HL-60/S4 treated with phorbol 12-myristate 13-acetate at 8.2 ng/mL for 4 days and 3 days (cell line): ENCODE data around the gene AQP12B.
"Not testable (repeated sequence)": the region's sequence is repeated elsewhere in the genome, so short reads cannot be mapped to it uniquely, and the experiment has no call there.

Source experiments
- in situ Hi-C: fragments of 300-500 bp; cut with MboI; formaldehyde crosslinking; loops from 2 replicates; pipeline ENCODE4 v1.15.0; 2022; ENCODE audit warnings: low sequenced_read_pairs

The AQP12B gene, protein sequence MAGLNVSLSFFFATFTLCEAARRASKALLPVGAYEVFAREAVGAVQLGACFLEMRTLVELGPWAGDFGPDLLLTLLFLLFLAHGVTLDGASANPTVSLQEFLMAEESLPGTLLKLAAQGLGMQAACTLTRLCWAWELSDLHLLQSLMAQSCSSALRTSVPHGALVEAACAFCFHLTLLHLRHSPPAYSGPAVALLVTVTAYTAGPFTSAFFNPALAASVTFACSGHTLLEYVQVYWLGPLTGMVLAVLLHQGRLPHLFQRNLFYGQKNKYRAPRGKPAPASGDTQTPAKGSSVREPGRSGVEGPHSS

GRCh38 chr2:240682431-240683224 lies at the start of gene AQP12B:
Gene AQP12B (minus strand): TSS chr2:240682885. CDS start chr2:240682837, 48 bp downstream.
- in situ Hi-C loops: not testable (repeated sequence)

- in situ Hi-C loops: no loop called here
These were observed 49.5 kb upstream of the AQP12B start for GRCh38 chr2:240732184-240732583.

GRCh38 chr2:240731178-240731545 lies 48.5 kb upstream of the AQP12B start:
- in situ Hi-C loops: no loop called here

DNA sequence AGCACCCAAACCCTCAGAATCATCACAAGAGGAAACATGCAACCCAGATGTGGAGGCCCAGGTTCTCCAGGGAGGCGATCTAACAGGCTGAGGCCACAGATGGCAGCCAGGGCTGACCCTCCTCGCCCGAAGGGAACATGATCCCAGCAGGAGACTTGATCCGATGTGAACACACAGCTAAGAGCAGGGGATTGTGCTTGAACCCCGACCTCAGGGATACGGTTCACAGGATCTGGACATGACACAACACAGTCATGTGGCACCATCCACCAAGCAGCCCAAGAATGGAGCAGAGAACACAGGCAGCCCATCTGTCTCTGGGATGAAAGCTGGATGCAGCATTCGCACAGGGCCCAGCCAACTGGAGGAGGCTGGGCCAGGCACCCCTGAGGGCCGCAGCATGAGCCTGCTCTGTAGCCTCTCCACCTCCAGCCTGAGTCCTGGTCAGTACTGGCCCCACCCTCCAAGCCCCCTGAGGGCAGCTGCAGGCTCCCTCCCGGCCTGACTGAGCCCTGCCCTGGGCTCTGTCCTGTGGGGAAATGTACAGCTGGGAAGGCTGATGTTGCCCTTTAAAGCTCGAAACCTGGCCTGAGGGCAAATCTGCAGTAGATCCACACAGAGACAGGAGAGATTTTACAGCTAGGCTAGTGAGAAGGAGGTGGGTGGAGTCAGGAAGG lies 48.0 kb upstream of the AQP12B start:
- in situ Hi-C loops: no loop called here

GRCh38 chr2:240728827-240729226 lies 46.1 kb upstream of the AQP12B start:
- in situ Hi-C loops: no loop called here

GRCh38 chr2:240728361-240728760 lies 45.7 kb upstream of the AQP12B start:
- in situ Hi-C loops: no loop called here

- in situ Hi-C loops: no loop called here
These were observed 45.2 kb upstream of the AQP12B start for GRCh38 chr2:240727913-240728312.

GRCh38 chr2:240727439-240727838 lies 44.8 kb upstream of the AQP12B start:
- in situ Hi-C loops: no loop called here

- in situ Hi-C loops: no loop called here
These were observed 44.2 kb upstream of the AQP12B start for GRCh38 chr2:240726876-240727275.

DNA sequence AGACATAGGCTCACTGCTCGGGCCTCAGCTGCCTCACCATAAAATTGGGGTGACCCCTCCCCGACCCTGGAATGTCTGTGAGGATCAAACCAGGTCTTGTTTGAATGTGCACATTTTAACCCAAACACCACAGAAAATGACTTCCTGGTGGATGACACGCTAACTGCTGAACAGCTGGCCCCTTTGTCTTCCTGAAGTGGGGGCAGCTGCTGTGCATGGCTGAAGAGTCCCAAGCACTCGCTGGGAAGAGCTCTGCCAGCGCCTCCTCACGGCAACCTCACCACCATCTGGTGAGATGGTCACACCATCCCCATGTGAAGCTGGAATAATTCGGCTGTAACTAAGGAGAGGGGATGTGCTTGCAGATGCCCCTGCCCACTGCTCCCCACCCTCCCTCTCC lies 43.0 kb upstream of the AQP12B start:
- in situ Hi-C loops: no loop called here

DNA sequence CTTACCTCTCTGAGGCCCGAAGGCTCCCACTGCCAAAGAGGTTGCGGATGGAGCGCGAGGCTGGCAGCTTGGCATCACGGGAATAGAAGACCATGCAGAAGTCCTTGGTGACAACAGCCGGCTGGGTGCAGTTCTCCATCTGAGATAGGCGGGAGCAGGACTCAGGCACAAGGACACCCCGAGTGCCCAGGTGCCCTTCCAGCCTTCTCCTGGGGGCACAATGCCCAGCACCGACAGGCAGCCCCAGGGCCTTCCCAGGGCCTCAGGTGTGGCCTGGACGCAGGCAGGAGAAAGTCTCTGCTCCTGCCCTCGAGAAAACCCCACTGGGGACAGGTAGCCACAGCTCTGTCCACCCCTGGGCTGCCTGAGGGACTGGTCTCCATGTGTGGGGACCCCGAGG lies 42.6 kb upstream of the AQP12B start:
- in situ Hi-C loops: no loop called here

DNA sequence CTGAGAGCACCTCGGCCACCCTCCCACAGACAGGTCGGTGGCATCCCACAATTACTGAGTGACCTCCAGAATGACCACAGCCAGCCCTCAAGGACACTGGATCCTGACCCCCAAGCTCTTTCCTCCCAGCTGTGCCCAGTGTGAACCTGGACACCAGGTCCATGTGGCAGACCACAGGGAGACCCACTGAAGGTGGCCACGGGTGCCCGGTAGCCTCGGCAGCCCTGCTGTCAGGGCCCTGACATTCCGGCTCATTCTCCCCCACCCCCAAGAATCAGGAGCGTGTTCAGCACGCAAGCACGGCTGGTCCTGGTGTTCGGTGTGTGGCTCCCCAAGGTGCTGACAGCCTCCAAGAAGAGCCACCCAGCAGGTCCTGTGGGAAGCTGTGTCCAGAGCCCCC lies 41.7 kb upstream of the AQP12B start:
- in situ Hi-C loops: loop anchor here (25.0 kb wide), 1 partner anchor 212 kb away; no protein-coding TSS in a partner anchor

DNA sequence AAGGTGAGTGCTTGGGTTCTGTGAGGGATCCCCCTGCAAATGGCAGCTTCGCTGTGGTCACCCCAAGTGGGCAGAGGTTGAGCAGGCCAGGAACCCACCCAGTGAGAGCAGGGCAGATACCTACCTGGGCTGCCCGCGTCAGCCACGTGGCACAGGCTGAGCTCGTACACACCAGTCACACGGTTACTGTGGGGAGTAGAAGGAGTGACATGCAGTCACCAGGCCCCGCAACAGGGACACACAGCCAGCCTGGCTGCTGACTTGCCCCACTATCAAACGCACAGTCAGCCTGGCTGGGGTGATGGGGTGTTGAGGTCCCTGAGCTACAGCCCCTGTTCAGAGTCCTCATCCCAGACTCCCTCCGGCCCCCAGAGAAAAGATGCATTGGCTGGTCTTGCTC lies 41.2 kb upstream of the AQP12B start:
- in situ Hi-C loops: loop anchor here (25.0 kb wide), 1 partner anchor 212 kb away; no protein-coding TSS in a partner anchor

GRCh38 chr2:240722796-240723735 lies 40.4 kb upstream of the AQP12B start:
- in situ Hi-C loops: loop anchor here (25.0 kb wide), 1 partner anchor 211 kb away; no protein-coding TSS in a partner anchor

GRCh38 chr2:240722376-240722775 lies 39.7 kb upstream of the AQP12B start:
- in situ Hi-C loops: loop anchor here (25.0 kb wide), 1 partner anchor 210 kb away; no protein-coding TSS in a partner anchor

DNA sequence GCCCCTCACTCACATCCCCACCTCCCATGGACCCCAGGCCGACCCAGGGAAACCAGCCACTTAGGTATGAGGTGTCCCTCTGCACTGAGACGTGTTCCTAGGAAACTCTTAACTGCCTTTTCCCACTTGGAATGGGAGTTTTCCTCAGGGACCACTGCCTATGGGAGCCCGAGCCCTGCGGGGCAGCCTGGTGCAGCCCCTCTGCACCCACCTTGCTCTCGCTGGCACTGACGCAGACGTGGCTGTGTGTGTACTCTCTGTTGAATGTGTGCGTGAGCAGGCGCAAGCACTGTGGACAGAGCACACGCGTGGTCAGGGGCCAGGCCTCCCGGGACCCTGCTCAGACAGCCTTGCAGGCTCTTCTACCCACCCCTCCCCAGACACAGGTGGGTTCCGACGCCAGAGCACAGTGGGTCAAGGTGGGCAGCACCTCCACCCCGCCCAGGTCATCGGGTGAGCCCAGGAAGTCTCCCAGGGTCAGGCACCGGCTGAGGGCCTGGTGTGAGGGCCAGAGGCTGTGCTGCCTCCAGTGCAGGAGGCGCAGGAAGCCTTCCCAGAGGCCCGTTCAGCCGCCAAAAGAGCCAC lies 39.0 kb upstream of the AQP12B start:
- in situ Hi-C loops: loop anchor here (25.0 kb wide), 1 partner anchor 209 kb away; no protein-coding TSS in a partner anchor

DNA sequence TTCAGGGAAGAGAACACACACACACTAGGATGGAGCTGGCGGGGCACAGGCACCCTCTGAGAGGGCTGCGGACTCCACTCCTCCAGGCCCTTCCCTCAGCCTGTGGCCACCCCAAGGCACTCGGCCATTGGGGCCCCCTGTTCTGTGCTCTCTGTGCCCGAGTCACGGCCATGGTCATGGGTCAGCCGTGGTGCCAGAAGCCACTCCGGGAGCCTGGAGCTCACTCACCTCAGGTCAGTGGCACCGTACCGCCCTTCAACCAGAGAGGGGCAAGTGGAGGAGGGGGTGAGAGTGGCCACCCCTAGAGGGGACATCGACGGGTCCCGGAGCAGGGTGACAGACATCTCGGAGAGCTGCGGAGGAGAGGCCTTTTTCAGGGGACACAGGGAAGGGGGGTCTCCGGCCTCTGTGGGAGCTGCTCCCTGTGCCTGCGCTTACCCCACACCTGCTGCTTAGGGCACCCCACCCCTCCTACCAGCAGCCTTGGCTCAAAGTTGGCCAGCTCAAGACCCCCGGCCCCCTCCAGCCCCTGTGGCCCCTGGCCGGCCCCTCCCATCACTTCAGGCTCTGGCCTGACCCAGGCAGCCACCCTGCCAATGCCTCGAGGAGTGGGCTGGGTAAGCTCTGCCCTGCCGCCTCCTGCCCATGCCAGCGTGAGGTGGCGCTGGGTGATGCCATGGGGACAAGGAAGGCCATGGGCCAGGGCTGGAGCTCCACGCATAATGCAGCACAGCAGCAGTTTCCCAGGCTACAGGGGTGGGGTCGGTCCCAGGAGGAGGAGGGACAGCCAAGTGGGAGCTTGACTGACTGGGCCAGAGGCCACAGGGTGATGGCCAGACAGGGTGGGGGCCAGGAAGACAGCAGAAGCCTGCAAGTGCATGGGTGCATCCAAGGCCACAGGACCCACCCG lies 38.3 kb upstream of the AQP12B start:
- in situ Hi-C loops: loop anchor here (25.0 kb wide), 1 partner anchor 209 kb away; no protein-coding TSS in a partner anchor

DNA sequence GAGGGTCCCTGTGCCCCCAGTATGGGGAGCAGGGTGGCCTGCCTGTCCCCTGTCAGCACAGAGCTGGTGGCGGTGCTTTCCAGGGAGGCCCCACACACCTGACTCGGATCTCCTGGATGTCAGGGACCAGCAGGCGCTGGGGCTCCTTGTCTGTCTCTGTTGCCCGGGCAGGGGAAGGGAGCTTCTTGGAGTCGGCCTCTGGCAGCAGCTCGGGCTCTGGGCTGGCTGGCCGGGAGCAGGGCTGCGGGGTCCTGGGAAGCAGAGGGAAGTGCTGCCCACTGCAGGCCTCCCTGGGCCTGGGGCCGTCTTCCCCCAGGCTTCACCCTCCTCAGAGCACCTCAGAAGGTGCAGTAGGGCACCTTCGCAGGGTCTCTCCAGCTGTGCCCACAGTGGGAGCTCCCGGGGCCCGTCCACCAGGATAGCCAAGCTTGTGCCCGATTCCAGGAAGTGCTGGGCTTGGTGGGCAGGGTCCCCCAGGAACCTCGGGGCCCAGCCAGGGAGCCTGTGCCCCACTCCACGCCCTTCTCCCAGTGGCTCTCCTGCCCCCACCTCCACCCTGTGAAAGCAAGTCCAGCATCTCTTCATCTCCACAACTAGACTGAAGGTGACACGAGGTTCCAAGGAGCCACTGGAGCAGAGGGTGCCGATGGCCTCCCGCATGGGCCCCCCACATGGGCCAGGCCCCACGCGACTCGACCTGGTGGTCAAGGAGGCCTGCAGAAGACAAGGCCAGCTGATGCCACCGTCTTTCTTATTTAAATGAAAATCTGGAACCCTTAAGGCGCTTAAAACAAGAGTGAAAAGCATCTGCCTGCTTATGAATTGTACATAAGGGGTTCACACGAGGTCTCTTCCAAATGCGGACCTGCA lies 37.2 kb upstream of the AQP12B start:
- in situ Hi-C loops: loop anchor here (25.0 kb wide), 1 partner anchor 208 kb away; no protein-coding TSS in a partner anchor
